ENCODE measurements around the gene SLC12A8. TPM values are rescaled to one million over a fixed set of nuclear protein-coding genes. Genes with fewer than 3 reads are reported as not detected.

Gene SLC12A8
- total and polyA plus RNA-seq, 10 of the 15 experiments (the other 5 are each of a cell fraction or from before 2014, with no cell fraction given): 2.5 to 71.6 (median 50.1) TPM

DNA sequence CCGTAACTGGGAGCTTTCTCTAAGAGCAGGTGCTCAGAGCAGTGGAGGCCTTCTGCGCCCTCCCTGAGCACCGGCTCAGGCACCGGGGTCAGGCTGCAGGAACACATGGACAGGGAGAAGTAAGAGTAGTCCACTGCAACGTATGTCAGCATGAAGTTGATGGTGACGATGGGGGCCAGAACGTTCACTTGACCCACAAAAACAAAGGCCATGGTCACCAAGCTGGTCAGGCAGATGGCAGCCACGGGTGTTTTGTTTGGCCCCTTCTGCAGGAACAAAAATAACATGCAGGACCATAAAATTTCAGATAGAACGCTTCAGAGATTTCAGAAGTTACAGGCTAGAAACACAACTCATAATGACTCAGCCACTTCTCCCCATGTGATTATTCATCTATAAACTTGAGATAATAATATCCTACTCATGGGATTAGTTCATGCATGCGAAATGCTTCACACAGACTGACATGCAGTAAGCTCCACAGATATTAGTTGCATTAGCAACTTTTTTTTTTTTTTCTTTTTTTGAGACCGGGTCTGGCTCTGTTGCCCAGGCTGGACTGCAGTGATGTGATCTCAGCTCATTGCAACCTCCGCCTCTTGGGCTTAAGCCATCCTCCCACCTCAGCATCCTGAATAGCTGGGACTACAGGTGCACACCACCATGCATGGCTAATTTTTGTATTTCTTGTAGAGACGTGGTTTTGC is 104.5 kb downstream of the SLC12A8 start (continued):
- TF ChIP-seq RB1 (IDR thresholded peaks at IDR 0.05; ENCODE audit: borderline replicate concordance) (no peak), ZNF274 (IDR thresholded peaks at IDR 0.05; ENCODE audit: insufficient read depth, insufficient read length) (no peak), HDAC6 (IDR thresholded peaks at IDR 0.05; ENCODE audit: unreplicated experiment) (no peak), EED (IDR thresholded peaks at IDR 0.05; ENCODE audit: low read depth) (no peak), KAT2A (conservative IDR thresholded peaks at IDR 0.05; ENCODE audit: control insufficient read depth, low read depth, low read length) (no peak), ZNF207 (IDR thresholded peaks at IDR 0.05; ENCODE audit: borderline replicate concordance) (no peak), ZSCAN29 (IDR thresholded peaks at IDR 0.05) (no peak), MAX (IDR thresholded peaks at IDR 0.05; ENCODE audit: low read depth, low read length) (no peak), RBBP5 (conservative IDR thresholded peaks at IDR 0.05) (no peak), POLR2AphosphoS5 (IDR thresholded peaks at IDR 0.05; ENCODE audit: low read length) (no peak), RUNX3 (IDR thresholded peaks at IDR 0.05; ENCODE audit: low read length) (peak; percentile 74), SIN3A (IDR thresholded peaks at IDR 0.05; ENCODE audit: low read depth, low read length) (no peak), CHD4 (IDR thresholded peaks at IDR 0.05) (no peak)
- TF ChIP-seq, protein P1, sequence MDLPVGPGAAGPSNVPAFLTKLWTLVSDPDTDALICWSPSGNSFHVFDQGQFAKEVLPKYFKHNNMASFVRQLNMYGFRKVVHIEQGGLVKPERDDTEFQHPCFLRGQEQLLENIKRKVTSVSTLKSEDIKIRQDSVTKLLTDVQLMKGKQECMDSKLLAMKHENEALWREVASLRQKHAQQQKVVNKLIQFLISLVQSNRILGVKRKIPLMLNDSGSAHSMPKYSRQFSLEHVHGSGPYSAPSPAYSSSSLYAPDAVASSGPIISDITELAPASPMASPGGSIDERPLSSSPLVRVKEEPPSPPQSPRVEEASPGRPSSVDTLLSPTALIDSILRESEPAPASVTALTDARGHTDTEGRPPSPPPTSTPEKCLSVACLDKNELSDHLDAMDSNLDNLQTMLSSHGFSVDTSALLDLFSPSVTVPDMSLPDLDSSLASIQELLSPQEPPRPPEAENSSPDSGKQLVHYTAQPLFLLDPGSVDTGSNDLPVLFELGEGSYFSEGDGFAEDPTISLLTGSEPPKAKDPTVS (IDR thresholded peaks at IDR 0.05; ENCODE audit: low read depth, low read length): no peak
